PFSK-1 (cell line): Measurements from ENCODE around the gene SLC11A1.

Source experiments
- FOXP2 ChIP-seq: optimal IDR thresholded peaks from 2 replicates; pipeline ENCODE3; 2011; ENCODE audit warnings: borderline replicate concordance, control low read depth, inconsistent platforms; ENCODE audit not compliant: insufficient read depth; ENCODE audit errors: extremely low read length, extremely low read depth
- POLR2AphosphoS5 ChIP-seq: IDR thresholded peaks from 2 replicates; pipeline ENCODE4 v1.6.1; 2012; ENCODE audit warnings: low read depth, mild to moderate bottlenecking, control low read depth, low read length, moderate library complexity
- REST ChIP-seq, 2 experiments: IDR thresholded peaks; 2 replicates each; pipeline versions ENCODE4 v1.6.1 to v1.8.0; 2011 to 2012; ENCODE audit warnings: low read depth in 2 of 2, low read length in 2 of 2, control low read depth in 1 of 2, inconsistent platforms in 1 of 2, mild to moderate bottlenecking in 1 of 2, moderate library complexity in 1 of 2; ENCODE audit not compliant: insufficient read depth in 1 of 2
- SIN3A ChIP-seq: IDR thresholded peaks from 2 replicates; pipeline ENCODE4 v1.6.1; 2012; ENCODE audit warnings: mild to moderate bottlenecking, low read length, moderate library complexity, borderline replicate concordance; ENCODE audit not compliant: insufficient read depth
- TAF1 ChIP-seq: IDR thresholded peaks from 2 replicates; pipeline ENCODE4 v1.6.1; 2012; ENCODE audit warnings: low read length, control low read depth, borderline replicate concordance; ENCODE audit not compliant: insufficient read depth

The SLC11A1 gene

DNA sequence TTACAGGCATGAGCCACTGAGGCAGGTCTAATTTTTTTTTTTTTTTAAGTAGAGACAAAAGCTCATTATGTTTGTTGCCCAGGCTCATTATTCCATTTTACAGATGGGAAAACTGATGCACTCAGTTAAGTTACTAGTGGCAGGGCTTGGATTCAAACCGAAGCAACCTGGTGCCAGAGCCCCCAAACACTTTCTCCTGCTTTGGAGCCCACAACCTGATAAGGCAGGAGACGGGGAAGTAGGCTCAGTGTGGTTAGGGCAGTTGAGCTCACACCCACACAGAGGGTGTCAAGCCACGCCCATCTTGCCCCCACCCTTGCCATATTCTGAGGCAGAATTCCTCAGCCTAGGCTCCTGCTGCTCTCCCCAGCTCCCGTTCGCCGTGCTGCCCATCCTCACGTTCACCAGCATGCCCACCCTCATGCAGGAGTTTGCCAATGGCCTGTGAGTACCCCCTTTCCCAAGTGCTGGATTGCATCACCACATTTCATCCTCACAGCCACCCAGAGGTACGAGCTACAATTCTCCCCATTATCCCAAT is 11.7 kb downstream of the SLC11A1 start:
- TF ChIP-seq REST (IDR thresholded peaks at IDR 0.05; ENCODE audit: insufficient read depth in 1 of 2, low read depth in 2 of 2, low read length in 2 of 2), result no peak
- no peak for TF ChIP-seq TAF1
- no peak for TF ChIP-seq FOXP2
- no peak for TF ChIP-seq POLR2AphosphoS5
- TF ChIP-seq SIN3A, result no peak

GRCh38 chr2:218394298-218395089 is 12.4 kb downstream of the SLC11A1 start:
- TF ChIP-seq FOXP2 (no peak), POLR2AphosphoS5 (no peak), TAF1 (no peak), SIN3A (no peak), REST (IDR thresholded peaks at IDR 0.05; ENCODE audit: insufficient read depth in 1 of 2, low read depth in 2 of 2, low read length in 2 of 2) (no peak)

GRCh38 chr2:218395090-218395444 is 13.0 kb downstream of the SLC11A1 start:
- TF ChIP-seq POLR2AphosphoS5 (no peak), REST (IDR thresholded peaks at IDR 0.05; ENCODE audit: insufficient read depth in 1 of 2, low read depth in 2 of 2, low read length in 2 of 2) (no peak), FOXP2 (no peak), TAF1 (no peak), SIN3A (no peak)

DNA sequence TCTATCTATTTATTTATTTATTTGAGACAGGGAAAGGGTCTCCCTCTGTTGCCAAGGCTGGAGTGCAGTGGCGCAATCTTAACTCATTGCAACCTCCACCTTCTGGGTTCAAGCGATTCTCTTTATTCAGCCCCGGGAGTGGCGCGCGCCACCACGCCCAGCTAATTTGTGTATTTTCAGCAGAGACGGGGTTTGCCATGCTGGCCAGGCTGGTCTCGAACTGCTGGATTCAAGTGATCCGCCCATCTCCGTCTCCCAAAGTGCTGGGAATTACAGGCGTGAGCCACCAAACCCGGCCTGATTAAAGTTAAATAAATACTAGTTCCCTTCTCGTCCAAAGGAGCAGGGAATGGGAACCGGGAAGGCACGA is 13.4 kb downstream of the SLC11A1 start:
- TF ChIP-seq POLR2AphosphoS5 (no peak), REST (IDR thresholded peaks at IDR 0.05; ENCODE audit: insufficient read depth in 1 of 2, low read depth in 2 of 2, low read length in 2 of 2) (no peak), SIN3A (no peak), FOXP2 (no peak), TAF1 (no peak)
